ENCODE data around the gene HSPB1. TPM values are rescaled to one million over a fixed set of nuclear protein-coding genes. Genes with fewer than 3 reads are reported as not detected.

The HSPB1 gene
- total RNA-seq, 4 donors from 2014 or later = 178 to 353 (median 267) TPM

GRCh38 chr7:76346778-76347177 is 44.3 kb downstream of the HSPB1 start:
- TF ChIP-seq CTCF (IDR thresholded peaks at IDR 0.05) = no peak
- no peak for ATAC-seq (ENCODE audit: low FRiP score)
- DNase-seq (ENCODE audit: low spot score) = no peak

GRCh38 chr7:76347710-76348109 is 45.2 kb downstream of the HSPB1 start:
- no peak for ATAC-seq (ENCODE audit: low FRiP score)

GRCh38 chr7:76349313-76349885 is 46.9 kb downstream of the HSPB1 start:
- ATAC-seq (ENCODE audit: low FRiP score) = no peak
- no peak for TF ChIP-seq CTCF (IDR thresholded peaks at IDR 0.05)

More at GRCh38 chr7:76347710-76348109, 45.2 kb downstream of the HSPB1 start:
- TF ChIP-seq CTCF (IDR thresholded peaks at IDR 0.05) = no peak
- no peak for DNase-seq (ENCODE audit: low spot score)

GRCh38 chr7:76351372-76351771 is 48.9 kb downstream of the HSPB1 start:
- DNase-seq (ENCODE audit: low spot score) (no peak), ATAC-seq (ENCODE audit: low FRiP score) (no peak)
- no peak for TF ChIP-seq CTCF (IDR thresholded peaks at IDR 0.05)

More at GRCh38 chr7:76349313-76349885, 46.9 kb downstream of the HSPB1 start:
- DNase-seq (ENCODE audit: low spot score) = no peak

- ATAC-seq (ENCODE audit: low FRiP score) (no peak), DNase-seq (ENCODE audit: low spot score) (no peak)
- TF ChIP-seq CTCF (IDR thresholded peaks at IDR 0.05) = no peak
Measured at GRCh38 chr7:76352193-76352592, 49.7 kb downstream of the HSPB1 start.

GRCh38 chr7:76353744-76354143 is 51.3 kb downstream of the HSPB1 start:
- no peak for TF ChIP-seq CTCF (IDR thresholded peaks at IDR 0.05)
- ATAC-seq (ENCODE audit: low FRiP score) (no peak), DNase-seq (ENCODE audit: low spot score) (no peak)

Other genes starting within 250 kb of the HSPB1 start
- 1 to 10 TPM; 1.7 to 3.7 (median 2.4) TPM for gene SRRM3, start 100.8 kb upstream of the HSPB1 start, total RNA-seq
- gene YWHAG, start 56.3 kb downstream of the HSPB1 start, total RNA-seq = 100 to 1,000 TPM in 3 of 4 donors, 10 to 100 TPM in 1; 98.0 to 263 (median 147) TPM
- gene SSC4D, start 107.0 kb downstream of the HSPB1 start, total RNA-seq = 10 to 100 TPM in 1 of 4 donors, 1 to 10 TPM in 3; 2.1 to 14.6 (median 3.4) TPM
- gene ZP3, start 122.3 kb downstream of the HSPB1 start, total RNA-seq = 1 to 10 TPM in 1 of 4 donors, under 1 TPM in 2, not detected in 1; 0.48 to 2.6 (median 0.65) TPM
- 10 to 100 TPM; 15.1 to 32.2 (median 22.1) TPM for gene DTX2, start 159.0 kb downstream of the HSPB1 start, total RNA-seq
- gene UPK3B, start 207.9 kb downstream of the HSPB1 start, total RNA-seq = 100 to 1,000 TPM in 1 of 4 donors, 10 to 100 TPM in 2, 1 to 10 TPM in 1; 4.6 to 636 (median 52.6) TPM
- not detected for gene SPDYE16, start 240.6 kb downstream of the HSPB1 start, total RNA-seq

All from omental fat pad (tissue), 4 donors.